ENCODE measurements around the gene ALDH1A1. TPM values are rescaled to one million over a fixed set of nuclear protein-coding genes. Genes with fewer than 3 reads are reported as not detected.

The ALDH1A1 gene
- total RNA-seq, 1 experiment from 2014 or later: 8.8 TPM

DNA sequence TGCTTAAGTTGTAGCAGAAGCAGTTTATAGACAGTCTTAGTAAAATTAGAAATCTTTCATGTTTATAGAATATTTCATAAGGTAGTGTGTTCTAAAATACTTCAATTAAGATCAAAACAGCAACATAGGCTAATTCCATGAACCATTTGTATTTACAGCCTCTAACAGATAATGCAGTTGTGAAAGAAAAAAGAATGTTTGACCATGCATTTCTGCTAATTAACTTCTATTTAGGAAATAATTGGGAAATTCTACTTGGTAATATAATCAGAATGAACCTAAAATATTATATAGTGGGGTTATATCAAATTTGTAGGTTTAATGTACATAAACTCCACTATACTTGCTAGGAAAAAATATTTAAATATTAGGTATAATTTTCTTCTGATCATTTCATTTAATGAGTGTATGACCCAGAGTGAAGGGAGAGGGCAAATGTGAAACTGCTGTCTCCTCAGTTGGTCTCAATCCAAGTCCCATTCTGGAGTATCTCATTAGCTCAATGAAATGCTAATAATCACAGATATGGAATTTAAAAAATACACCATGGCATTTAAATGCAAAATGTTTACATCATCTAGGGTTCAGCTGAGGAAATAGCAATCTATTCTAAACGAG, 34.9 kb downstream of the ALDH1A1 start:
- intact Hi-C loops (cut with micrococcal nuclease; ENCODE audit: unreplicated experiment): no loop called here
- H3K4me3 ChIP-seq (ENCODE audit: low read depth, low read length, poor library complexity, severe bottlenecking): no peak overlapping the region
- no TSS peak for BruUV-seq (replicated peaks)
- no peaks in the 10 kb centered on the region for H3K36me3 ChIP-seq (ENCODE audit: insufficient read depth, low read length, poor library complexity, severe bottlenecking)
- CTCF ChIA-PET: interaction anchor here (0.7 kb wide), 1 partner anchor 102 kb away, joined by 5 read pairs; no protein-coding TSS in a partner anchor
- DNase-seq (ENCODE audit: low spot score): no peak
- no peaks in the 10 kb centered on the region for H3K27me3 ChIP-seq (replicated peaks; ENCODE audit: insufficient read depth, low read depth, low read length, poor library complexity)
- TF ChIP-seq EZH2 (IDR thresholded peaks at IDR 0.05; ENCODE audit: borderline replicate concordance, low read depth, low read length, poor library complexity, severe bottlenecking): no peak
- TF ChIP-seq CTCF (conservative IDR thresholded peaks at IDR 0.05; ENCODE audit: low read depth, low read length): no peak
- H3K4me1 ChIP-seq (ENCODE audit: insufficient read depth, low read length, poor library complexity, severe bottlenecking): no peaks in the 10 kb centered on the region
- POLR2A ChIA-PET (ENCODE audit: low non-redundant PET): no interaction called here
- no peaks in the 10 kb centered on the region for H3K9me3 ChIP-seq (ENCODE audit: low read depth, low read length, poor library complexity, severe bottlenecking)
- no peak overlapping the region for H3K27ac ChIP-seq (ENCODE audit: low read depth, low read length, poor library complexity, severe bottlenecking)

DNA sequence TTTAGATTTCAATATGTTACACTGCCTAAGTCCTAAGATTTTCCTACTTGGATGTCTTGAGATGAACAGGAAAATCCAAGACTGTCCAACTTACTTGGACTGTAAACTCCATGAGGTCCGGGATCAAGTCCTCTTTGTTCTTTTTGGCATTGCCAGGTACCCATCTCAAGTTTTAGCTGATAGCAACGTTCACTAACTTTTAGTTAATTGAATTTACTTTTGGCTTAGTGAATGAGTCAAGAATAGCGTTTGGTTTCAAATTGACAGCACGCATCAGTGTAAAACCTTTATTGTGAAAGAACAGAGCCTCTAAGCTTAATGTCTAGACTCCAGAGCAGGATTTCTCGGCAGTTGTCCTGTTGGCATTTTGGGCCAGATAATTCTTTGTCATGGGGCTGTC, 37.2 kb downstream of the ALDH1A1 start:
- CTCF ChIA-PET: no interaction called here

GRCh38 chr9:72914750-72915149, 38.1 kb downstream of the ALDH1A1 start:
- no peak overlapping the region for H3K4me3 ChIP-seq (ENCODE audit: low read depth, low read length, poor library complexity, severe bottlenecking)
- H3K27me3 ChIP-seq (replicated peaks; ENCODE audit: insufficient read depth, low read depth, low read length, poor library complexity): no peaks in the 10 kb centered on the region
- ChIA-PET POLR2A (ENCODE audit: low non-redundant PET) (no interaction called here), CTCF (no interaction called here)
- intact Hi-C loops (cut with micrococcal nuclease; ENCODE audit: unreplicated experiment): no loop called here
- no peaks in the 10 kb centered on the region for H3K36me3 ChIP-seq (ENCODE audit: insufficient read depth, low read length, poor library complexity, severe bottlenecking)
- no peak overlapping the region for H3K27ac ChIP-seq (ENCODE audit: low read depth, low read length, poor library complexity, severe bottlenecking)
- H3K4me1 ChIP-seq (ENCODE audit: insufficient read depth, low read length, poor library complexity, severe bottlenecking): no peaks in the 10 kb centered on the region
- DNase-seq (ENCODE audit: low spot score): no peak
- no peak for TF ChIP-seq EZH2 (IDR thresholded peaks at IDR 0.05; ENCODE audit: borderline replicate concordance, low read depth, low read length, poor library complexity, severe bottlenecking)
- no peak for TF ChIP-seq CTCF (conservative IDR thresholded peaks at IDR 0.05; ENCODE audit: low read depth, low read length)
- H3K9me3 ChIP-seq (ENCODE audit: low read depth, low read length, poor library complexity, severe bottlenecking): no peaks in the 10 kb centered on the region
- no TSS peak for BruUV-seq (replicated peaks)

More for the DNA sequence above, 37.2 kb downstream of the ALDH1A1 start:
- no peak for DNase-seq (ENCODE audit: low spot score)
- no peaks in the 10 kb centered on the region for H3K9me3 ChIP-seq (ENCODE audit: low read depth, low read length, poor library complexity, severe bottlenecking)
- no peak for TF ChIP-seq EZH2 (IDR thresholded peaks at IDR 0.05; ENCODE audit: borderline replicate concordance, low read depth, low read length, poor library complexity, severe bottlenecking)
- intact Hi-C loops (cut with micrococcal nuclease; ENCODE audit: unreplicated experiment): no loop called here
- no peak overlapping the region for H3K4me3 ChIP-seq (ENCODE audit: low read depth, low read length, poor library complexity, severe bottlenecking)
- H3K36me3 ChIP-seq (ENCODE audit: insufficient read depth, low read length, poor library complexity, severe bottlenecking): no peaks in the 10 kb centered on the region
- H3K27ac ChIP-seq (ENCODE audit: low read depth, low read length, poor library complexity, severe bottlenecking): no peak overlapping the region
- POLR2A ChIA-PET (ENCODE audit: low non-redundant PET): interaction anchor here (0.5 kb wide), 1 partner anchor 552 kb away, joined by 3 read pairs; no protein-coding TSS in a partner anchor
- H3K4me1 ChIP-seq (ENCODE audit: insufficient read depth, low read length, poor library complexity, severe bottlenecking): no peaks in the 10 kb centered on the region
- BruUV-seq (replicated peaks): no TSS peak
- H3K27me3 ChIP-seq (replicated peaks; ENCODE audit: insufficient read depth, low read depth, low read length, poor library complexity): no peaks in the 10 kb centered on the region
